NCI-H526 (cell line): ENCODE measurements around the gene TTLL8.

Experiments
- DNase-seq, 2 experiments: peaks; one replicate each; lab custom pipeline; 2025; lab: John Stamatoyannopoulos, UW

The TTLL8 gene

DNA sequence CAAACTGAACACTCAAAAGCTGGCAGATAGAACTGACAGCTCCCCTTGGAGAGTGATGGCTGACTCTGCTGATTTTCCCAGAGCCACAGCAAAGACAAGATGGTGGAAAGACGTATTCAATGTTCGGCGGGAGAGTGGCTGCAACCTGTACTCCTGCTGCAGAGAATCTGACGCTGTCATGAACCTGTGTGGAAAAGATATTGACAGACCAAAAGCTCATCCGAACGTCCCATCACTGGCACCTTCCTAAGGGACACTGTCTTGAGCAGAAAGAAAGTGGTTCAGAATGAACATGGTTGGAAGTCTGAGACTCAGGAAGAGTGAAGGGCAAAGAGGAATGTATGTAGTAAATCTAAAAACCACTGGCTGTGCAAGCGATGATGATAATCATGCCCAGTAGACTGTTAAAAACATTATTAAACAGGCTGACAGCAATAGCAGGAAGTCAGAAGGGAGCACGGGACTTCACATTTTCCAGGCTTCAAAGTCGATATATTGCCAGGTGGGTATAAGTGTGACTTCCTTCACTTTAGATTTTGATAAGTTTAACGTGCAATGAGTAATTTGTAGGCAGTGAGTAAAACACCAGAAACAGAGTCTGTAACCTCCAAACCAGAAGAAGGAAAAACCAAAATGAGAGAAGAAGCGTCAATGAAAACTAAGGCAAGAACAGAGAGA lies 39.4 kb downstream of the TTLL8 start:
- no peak for DNase-seq

DNA sequence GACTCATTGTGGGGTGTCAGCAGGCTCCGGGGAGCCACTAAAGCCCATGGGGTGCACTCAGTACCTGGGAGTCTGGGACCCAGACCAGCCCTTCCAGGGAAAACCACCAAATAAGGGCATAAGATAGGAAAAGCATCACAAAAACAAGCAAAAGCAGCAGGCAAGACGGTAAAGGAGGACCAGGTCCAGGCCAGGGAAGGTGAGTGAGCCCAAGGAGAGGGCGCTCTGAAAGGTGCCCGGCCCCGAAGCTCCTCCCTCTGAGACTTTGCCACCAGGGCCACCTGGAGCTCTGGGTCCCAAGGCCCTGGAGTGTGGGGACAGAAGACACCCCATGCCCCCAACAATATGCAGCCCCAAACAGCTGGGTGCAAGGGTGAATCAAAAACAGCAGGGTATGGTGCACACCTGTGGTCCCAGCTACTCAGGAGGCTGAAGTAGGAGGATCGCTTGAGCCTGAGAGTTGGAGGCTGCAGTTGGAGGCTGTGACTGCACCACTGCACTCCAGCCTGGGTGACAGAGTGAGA lies 40.3 kb downstream of the TTLL8 start:
- no peak for DNase-seq

DNA sequence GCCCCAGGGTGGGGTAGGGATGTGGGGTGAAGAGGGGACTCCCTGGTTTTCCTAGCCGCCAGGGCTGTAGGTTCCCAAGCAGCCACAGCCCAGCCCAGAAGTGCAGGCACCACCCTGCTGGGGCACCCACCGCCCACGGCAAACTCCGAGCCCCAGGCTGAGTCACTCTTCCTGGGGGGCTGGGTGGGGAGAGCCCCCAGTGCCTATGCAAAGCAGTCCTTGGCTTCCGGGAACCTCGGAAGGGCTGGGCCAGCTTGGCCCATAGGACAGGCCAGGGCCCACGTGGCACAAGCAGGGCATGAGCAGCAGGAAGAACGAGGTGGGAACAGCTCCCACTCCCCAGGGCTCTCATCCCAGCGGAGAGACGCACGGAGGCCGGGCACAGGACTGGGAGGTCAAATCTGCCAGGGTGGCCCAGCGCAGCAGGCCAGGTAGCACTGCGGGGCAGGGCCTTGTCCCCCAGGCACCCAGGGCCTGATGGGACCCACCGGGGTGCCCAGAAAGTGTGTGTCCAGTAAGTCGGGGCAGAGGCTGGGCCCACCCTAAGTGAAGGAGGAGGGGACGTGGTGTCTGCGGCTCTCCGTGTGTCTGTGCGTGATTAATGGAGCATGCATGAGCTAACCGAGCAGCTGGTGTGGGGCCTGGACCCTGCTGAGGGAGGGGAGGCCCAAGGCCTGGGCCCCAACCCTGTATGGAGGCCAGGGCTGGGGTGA lies 41.0 kb downstream of the TTLL8 start:
- DNase-seq = no peak

DNA sequence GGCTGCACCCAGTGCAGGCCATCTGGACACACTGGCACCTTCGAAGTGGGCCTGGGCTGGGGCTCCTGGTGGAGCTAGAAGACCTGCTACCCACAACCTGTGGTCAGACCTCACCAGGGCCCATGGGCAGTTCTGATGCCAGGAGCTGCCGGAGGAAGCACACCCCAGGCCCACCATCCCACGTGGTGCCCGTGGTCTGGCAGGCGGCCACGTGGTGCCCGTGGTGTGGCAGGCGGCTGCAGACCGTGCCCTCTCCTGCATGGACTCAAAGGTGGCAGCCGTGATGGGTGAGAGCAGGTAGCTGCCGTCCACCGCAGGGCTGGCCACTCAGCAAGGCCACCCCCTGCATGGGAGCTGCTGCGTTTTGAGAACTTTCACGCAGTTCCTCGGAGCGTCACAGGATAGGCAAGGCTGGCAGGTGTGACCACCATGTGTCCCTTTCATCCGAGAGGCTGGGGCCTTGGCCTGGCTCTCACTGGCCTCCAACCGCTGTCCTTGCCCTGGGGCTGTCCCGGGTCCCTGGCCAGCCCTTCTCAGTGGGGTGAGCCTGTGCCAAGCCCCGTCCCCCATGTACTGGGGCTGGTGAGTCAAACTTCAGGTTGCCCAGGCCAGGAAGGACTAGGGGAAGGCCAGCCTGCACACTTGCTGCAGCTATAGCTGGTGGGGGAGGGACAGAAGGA lies 41.6 kb downstream of the TTLL8 start:
- no peak for DNase-seq

DNA sequence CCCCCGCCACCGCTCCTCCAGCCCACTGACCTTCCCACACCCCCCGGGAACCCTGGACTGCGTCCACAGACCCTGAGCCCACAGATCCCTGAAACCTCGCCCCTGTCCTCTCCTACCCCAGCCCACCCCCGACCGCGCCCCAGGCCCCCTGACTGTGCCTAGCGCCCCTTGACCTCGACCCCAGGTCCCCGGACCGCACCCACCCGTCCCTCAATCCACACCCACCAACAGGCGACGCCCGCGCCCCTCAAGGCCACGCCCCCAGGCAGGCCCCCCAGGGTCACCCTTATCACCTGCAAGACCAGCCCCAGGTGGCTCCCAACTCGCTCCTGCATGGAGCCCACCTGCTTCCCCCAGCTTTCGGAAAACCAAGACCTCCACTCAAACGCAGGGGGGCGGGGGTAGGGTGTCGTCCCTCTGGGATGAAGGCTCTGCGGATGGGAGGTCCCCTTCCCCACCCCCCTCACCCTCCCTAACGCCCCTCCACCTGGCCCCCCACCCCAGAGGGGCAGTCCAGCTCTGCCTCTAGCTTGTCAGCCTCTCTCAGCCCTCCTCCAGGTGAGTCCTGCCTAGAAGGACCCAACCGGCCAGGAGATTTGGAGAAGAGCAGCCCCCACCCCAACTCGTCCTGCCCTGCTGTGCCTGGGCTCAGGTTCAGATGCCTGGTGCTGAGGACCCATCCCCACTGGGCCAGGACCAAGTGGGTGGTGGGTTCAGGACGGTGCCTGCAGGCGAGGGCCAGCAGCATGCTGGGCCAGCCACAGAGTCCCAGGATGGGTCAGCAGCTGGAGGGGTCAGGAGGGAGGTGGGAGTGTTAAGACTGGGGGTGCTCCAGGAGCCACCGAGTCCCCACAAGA lies 42.4 kb downstream of the TTLL8 start:
- DNase-seq = no peak

DNA sequence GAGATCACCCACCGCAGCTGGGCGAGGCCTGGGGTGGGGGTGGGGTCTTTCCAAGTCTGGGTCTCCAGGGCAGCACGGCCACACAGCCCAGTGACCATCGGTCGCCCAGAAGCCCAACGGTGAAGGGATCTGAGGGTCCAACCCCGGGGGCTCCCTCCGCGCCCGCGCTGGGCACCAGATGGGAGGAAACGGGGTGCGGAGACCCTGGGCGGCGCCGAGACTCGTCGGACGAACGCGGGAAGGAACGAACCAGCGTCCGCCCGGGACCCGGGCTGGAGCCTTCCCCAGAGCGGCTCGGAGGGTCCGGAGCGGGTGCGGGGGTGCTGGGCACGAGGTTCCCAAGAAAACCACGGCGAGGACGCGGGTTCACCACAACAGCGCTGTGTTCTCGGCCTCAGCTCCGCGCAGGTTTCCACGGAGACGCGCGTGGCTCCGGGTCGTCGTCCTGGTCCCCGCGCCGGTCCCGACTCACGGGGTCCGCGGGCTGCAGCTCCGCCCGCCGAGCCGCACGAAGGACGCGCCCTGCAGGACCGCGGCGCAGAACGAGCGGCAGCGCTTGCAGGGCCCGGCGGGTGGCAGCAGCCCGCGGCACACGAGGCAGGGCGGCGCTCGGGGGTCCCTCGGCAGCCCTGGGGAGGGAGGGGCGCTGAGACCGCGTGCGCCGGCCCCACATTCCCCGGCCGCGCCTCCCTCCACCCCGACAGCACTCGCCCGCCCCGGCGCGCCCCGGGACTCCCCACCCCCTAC lies 43.3 kb downstream of the TTLL8 start:
- DNase-seq = no peak

DNA sequence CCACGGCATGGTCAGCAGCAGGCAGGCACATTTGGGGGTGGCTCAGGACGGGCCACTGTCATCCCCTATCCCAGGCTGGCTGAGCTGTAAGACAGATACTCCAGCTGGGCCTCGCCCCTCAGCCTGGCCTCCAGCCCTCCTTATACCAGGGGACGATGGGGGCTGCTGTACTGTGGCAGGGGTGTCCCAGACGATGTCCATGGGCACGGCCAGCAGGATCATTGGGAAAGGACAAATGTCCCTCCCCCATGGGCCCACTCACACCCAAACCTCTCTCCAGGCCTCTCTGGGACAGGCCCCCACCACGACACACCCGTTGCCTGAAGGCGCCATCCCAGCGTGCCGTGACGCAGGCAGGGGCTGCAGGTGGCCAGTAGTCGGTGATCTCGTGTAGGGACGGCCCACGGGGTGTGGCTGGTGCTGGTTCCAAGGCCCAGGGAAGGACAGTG lies 44.0 kb downstream of the TTLL8 start:
- DNase-seq = no peak

DNA sequence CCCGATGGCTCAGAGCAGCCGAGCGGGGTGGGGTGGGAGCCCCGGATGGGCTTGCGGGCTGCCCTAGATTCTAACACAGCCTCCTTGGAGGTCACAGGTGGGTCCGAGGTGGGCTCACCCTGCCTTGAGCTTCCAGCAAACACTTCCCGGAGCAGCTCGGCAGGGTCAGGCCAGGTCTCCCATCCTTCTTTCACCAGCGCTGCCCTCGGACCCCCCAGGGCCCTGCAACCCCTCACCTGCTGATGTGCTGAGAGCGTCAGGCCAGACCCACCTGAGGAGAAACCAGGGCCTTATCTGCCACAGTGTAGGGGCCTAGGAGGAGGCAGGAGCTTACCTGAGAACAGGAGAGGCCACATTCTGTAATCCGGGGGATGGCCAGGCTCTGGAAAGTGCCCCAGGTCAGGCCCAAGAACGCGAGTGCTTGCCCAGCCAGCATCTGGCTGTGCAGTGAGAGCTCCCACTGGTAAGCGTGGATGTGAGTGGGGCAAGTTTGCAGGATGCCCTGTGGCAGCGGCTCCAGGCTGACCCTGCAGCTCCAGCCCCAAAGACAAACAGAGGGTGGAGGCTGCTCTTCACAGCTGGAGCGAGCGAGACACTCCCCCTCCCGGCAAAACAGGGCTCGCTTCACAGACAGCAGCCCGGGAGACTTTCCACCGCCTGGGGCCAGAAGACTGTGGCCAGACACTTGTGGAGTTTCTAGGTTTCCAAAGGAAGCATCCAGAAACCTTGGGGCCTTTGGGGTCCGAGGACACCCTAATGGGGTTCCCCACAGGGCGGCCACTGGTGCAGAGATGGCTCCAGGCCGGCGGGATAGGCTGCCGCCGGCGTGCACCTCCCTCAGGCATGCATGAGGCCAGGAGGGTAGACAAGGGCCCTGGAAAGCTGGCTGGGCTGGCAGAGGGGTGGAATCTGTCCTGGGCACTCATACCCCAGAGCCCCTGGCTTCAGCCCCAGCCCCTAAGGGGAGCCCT lies 45.6 kb downstream of the TTLL8 start, which contains the start of gene IL17REL:
Gene IL17REL, minus strand, starts transcription at position 555 of the 971 bp plus-strand sequence. Its CDS starts 119 bp downstream, at position 436.
- DNase-seq = no peak

DNA sequence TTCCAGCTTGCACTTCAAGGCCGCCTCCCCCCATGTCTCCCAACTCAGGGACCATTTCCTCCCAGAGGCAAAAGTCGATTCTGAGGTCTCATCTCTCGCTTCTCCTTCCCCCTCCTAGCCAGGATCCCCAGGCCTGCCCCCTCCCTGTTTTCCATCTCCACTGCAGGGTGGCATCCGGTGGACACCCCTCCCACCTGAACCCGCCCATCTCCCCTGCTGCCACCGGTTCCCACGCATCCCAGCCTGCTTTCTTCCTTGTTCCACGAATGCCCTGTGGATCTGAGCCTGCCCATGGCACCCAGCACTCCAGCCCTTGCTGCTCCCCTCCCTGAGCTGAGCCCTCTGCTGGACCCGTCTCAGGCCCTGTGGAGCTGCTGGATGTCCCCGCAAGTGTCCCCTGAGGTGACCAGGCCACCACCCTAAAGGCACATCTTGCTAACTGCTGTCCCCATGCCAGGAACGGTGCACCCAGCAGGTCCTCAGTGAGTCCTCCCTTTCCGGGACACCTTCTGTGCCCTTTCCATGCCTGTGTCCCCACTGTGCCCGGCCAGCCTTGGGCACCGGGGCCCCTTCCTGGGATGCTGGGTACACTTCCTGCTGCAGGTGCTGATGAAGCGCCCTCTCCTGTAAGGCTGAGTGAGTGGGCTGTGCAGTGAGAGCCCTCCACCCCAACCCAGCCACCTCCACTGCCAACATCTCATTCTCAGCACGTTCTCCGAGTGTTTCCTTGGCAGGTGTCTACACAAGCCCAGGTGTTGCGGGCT lies 46.5 kb downstream of the TTLL8 start:
- no peak for DNase-seq

DNA sequence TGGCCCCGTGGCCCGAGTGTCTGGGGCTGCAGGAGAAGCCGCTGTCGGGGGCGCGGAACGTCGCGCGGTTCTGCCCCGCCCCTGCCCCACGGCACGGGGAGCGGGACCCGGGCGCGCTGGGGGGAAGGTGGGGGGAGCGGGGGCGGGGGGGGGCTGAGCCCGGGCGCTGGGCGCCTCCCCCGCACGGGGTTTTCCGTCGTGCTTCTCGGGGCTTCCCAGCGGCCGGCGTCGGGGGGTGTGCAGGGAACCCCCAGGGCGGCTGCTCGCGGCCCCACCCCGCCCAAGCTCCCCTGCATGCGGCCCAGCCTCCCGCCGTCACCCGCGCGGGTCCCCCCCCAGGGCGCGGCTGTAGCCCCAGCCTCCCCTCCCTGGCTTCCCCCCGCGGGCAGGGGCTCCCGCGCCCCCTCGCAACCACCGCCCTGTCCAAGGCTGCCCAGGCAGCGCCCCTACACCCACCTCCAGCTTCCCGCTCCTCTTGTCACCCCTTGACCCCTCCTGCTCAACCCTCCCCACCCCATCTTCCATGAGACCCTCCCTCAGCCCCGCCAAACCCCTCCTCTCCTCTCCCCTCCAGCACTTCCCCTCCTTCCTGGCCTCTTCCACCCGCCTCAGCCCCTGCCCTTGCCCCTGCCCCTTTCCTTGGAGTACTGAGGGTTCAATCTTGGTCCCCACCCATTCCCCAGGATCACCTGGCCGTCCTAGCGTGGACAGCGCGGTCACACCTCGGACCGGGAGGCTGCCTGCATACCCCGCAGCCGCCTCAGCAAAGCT lies 47.2 kb downstream of the TTLL8 start:
- no peak for DNase-seq

DNA sequence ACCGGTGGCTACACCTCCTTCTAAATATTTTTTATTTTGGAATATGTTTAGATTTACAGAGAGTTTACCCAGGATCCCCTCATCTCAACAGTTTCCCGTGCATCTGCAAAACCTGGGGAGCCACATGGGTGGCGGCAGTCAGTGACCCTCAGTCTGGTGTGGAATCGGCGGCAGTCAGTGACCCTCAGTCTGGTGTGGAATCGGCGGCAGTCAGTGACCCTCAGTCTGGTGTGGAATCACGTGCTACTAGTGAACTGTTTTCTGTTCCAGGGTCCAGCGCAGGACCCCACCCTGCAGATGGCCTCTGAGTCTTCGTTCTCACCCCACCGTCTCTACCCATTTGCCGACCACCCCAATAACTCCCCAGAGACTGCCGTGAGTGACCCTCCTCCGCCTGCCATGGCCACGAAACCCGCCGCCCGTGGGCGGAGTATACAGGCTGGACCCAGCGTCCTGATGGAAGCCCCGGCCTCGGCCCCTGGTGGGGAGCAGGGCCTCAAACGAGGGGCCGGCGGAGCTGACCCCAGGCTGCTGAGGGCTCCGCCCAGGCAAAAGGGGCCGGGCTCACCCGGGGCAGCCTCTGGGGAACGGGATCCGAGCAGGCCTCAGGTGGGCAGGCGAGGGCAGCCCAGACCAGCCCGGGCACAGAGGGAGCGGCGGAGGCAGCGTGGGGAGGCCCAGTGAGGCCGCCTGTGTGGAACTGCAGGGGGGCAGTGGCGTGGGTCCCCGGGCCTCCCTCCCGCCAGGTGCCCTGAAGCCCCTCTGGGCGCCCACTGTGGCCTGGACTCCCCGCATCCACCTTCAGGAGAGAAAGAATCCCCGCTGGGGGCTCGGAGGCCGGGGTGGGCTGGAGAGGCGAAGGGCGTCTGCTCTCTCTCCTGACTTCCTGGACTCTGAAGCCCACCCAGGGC lies 48.1 kb downstream of the TTLL8 start:
- DNase-seq = no peak

DNA sequence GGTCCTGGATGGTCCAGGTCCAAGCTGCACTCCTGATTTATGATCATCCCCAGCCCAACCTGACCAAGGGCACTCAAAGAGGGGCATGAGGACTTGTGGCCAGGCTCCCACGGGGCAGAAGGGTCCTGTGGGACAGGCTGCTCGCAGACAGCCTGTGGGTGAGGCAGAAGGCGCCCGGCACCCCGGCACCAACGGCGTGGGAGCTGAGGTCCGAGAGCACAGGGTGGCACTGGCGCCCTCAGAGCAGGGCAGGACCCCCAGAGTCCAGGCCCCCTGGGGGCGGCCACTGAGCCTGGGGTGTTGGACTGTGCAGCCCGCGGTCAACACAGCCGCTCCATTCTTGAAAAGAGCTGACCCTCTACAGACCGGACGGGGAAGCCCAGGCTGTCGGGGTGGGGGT lies 48.8 kb downstream of the TTLL8 start:
- DNase-seq = no peak

DNA sequence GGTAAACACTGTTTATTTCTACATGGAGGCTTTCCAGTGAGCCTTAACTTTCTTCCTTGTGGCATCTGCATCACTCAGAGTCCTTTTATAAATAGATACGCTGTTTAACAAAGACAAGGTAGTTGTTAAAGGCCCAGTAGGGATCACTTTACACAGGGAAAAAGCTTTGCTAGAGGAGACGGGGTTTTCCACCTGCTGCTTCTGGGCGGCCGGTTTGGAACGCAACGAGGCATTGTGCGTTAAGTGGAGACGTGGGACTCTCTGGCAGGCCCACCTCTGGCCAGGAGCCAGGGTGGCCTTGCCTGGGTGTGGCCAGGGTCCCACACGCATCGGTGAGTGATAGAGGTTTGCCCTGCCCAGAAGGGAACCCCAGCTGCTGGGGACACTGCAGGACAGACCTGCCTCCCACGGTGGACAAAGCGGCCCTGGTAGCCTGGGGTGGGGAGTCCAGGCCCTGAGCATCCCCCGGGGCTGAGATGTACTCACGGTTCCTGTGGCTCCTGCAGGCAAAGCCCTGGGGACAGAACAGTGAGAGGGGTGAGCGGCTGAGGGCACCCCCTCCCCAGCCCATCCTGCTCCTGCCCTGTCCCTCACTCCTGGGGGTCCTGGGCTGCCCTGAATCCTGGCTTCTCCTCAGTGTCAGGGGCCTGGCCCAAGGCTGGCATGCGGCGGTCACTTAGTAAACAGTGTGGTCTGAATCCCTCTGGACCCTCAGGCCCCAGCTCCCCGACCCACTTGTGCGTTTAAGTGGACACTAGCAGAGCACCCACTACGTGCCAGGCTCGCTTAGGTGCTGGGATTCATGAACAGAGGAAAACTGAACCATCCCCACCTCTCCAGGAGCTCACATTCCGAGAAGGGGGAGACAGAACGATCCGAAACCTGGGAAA lies 49.7 kb downstream of the TTLL8 start:
- peak in 1 of 2 experiments; percentile 61 for DNase-seq

DNA sequence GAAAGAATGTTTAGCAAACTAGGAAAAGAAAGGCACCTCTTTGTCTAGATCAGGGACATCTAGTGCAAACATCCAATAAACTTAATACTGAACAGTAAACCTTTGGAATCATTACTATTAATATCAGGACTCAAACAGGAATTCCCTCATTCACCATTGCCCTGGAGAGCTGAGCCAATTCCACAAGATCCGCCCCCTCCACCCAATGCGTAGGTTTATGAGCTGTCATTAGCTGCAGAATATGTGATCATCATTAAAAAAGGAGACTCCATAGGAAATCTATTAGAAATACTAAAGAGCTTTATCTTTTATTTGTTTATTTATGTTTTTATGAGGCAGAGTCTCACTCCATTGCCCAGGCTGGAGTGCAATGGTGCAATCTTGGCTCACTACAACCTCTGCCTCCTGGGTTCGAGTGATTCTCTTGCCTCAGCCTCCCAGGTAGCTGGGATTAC lies 51.0 kb downstream of the TTLL8 start:
- DNase-seq = no peak

DNA sequence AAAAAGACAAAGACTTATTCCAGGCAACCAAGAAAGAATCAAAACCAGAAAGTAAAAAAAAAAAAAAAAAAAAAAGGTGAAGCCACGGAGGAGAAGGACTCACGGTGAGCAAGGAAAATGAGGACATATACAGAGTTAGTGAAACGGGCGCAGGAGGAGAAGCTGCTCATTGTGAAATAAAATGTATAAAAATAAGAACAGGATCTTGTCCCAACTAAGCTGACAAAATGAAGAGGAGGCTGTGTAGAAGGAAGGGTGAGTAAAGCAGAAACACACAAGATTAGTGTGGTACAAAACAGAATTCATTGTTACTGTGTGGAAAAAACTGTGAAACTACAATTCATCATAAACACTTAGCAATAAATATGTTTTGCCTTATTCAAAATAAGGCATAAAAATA lies 53.2 kb downstream of the TTLL8 start:
- no peak for DNase-seq

DNA sequence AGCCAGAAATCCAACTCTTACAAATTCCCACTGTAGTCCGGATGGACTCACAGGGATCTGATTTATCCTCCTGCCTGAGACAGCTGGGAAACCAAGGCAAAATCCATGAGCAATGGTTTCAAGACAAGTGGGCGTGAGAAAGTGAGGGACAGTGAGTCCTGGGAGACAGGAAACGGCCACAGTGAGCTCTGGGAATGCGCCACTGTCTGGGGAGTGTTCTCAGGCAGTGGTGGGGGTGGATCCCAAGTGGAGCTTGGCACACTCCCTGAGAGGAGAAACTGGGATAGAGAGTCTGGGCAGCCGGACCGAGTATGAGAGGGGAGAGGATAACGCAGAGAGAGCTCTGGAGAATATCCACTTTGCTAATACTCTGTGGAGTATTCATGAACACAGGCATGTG lies 55.3 kb downstream of the TTLL8 start:
- DNase-seq = no peak
